ENCODE measurements around the gene IGF2R. TPM values are rescaled to one million over a fixed set of nuclear protein-coding genes. Genes with fewer than 3 reads are reported as not detected.

The IGF2R gene
- total and polyA plus RNA-seq, 2 of the 13 experiments (the other 11 are each of a cell fraction or from before 2014, with no cell fraction given): 38.3 to 70.0 TPM

DNA sequence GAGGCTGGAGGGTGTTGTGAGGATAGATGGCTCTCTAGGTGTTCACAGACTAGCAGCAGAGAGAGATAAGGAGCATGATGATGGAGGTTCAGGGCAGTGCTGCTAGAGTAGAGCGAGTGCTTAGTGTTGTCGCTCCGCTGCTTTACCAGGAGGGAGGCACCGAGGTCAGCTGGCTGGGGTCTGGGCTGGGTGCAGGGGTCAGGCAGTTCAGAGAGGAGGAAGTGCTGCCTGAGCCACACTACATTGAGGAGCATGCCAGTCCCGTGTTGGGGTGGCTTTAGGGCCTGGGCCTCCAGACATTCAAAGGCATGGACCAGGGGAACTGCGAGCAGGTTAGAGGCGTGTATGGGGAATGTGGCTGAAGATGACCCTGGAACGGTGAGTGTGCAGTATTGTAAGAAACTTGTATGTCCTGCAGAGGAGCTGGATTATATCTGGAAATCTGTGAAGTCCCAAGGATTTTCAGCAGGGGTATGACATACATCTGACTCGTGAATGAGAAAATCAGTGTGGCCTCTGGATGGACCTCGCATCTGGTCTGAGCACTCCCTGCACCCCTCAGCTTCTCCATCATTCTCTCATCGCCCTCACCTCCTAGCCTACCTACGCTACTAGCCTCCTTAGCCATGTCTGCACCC lies 66.9 kb downstream of the IGF2R start:
- H2AFZ ChIP-seq (ENCODE audit: low read length): no peak overlapping the region
- DNase-seq (ENCODE audit: low spot score) (no peak), ATAC-seq (no peak; the same call in 2 of the 3 replicates), FAIRE-seq (no peak)
- in situ Hi-C loops (cut with HindIII; ENCODE audit: extremely low pct_ligation_motif_present, low pct_unique_long_range_greater_than_20kb) (no loop called here), intact Hi-C loops (cut with micrococcal nuclease; ENCODE audit: unreplicated experiment) (no loop called here)
- TF ChIP-seq JUN (CRISPR knock-in tag; IDR thresholded peaks at IDR 0.05) (no peak), ZNF468 (CRISPR knock-in tag; IDR thresholded peaks at IDR 0.05) (no peak), ZNF556 (CRISPR knock-in tag; IDR thresholded peaks at IDR 0.05; ENCODE audit: borderline replicate concordance) (no peak), ZNF44 (CRISPR knock-in tag; IDR thresholded peaks at IDR 0.05) (no peak), NCOA1 (CRISPR knock-in tag; IDR thresholded peaks at IDR 0.05) (no peak), BRD4 (CRISPR knock-in tag; IDR thresholded peaks at IDR 0.05) (no peak), PPARG (CRISPR knock-in tag; conservative IDR thresholded peaks at IDR 0.05) (no peak), SYNCRIP (IDR thresholded peaks at IDR 0.05; ENCODE audit: insufficient read depth, low read depth, low read length) (no peak), ZBTB21 (CRISPR knock-in tag; IDR thresholded peaks at IDR 0.05) (no peak)
- TF ChIP-seq, protein P1, sequence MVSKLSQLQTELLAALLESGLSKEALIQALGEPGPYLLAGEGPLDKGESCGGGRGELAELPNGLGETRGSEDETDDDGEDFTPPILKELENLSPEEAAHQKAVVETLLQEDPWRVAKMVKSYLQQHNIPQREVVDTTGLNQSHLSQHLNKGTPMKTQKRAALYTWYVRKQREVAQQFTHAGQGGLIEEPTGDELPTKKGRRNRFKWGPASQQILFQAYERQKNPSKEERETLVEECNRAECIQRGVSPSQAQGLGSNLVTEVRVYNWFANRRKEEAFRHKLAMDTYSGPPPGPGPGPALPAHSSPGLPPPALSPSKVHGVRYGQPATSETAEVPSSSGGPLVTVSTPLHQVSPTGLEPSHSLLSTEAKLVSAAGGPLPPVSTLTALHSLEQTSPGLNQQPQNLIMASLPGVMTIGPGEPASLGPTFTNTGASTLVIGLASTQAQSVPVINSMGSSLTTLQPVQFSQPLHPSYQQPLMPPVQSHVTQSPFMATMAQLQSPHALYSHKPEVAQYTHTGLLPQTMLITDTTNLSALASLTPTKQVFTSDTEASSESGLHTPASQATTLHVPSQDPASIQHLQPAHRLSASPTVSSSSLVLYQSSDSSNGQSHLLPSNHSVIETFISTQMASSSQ (IDR thresholded peaks at IDR 0.05; ENCODE audit: low read depth): no peak
- TF ChIP-seq, protein P1 (CRISPR knock-in tag; IDR thresholded peaks at IDR 0.05; ENCODE audit: borderline replicate concordance): no peak
- H3K4me2 ChIP-seq (ENCODE audit: low read depth, low read length): no peak overlapping the region
- H3K9me3 ChIP-seq (ENCODE audit: low read length): no peaks in the 10 kb centered on the region
- no peaks in the 10 kb centered on the region for H3K79me2 ChIP-seq (ENCODE audit: insufficient read depth, low read length)
- POLR2A ChIA-PET: no interaction called here
- no peaks in the 10 kb centered on the region for H4K20me1 ChIP-seq (ENCODE audit: insufficient read depth, low read length)
- WGBS (ENCODE audit: low lambda C conversion rate): 98% methylated on average over 12 of the region's 12 CpGs
- no TSS peak for BruUV-seq (replicated peaks)
- H3K27ac ChIP-seq (ENCODE audit: extremely low read length, insufficient read depth, low read length): no peak overlapping the region
- no peak overlapping the region for H3K4me3 ChIP-seq (replicated peaks in 1 of 3; ENCODE audit: insufficient read depth in 1 of 3, low read depth in 2 of 3, low read length in 3 of 3)
- CTCF ChIA-PET (ENCODE audit: low intra/inter-chr PET ratio, low total read pairs): no interaction called here
- no peak overlapping the region for H3K9ac ChIP-seq (ENCODE audit: insufficient read depth, low read depth, low read length)
- H3K27me3 ChIP-seq (ENCODE audit: control insufficient read depth in 1 of 2, insufficient read depth in 2 of 2, low read length in 2 of 2): no peaks in the 10 kb centered on the region
- peaks cover 47 to 89% of the 10 kb centered on the region in 2 experiments for H3K36me3 ChIP-seq (replicated peaks in 1 of 2; ENCODE audit: control insufficient read depth in 1 of 2, insufficient read depth in 2 of 2, low read length in 2 of 2)
- no peaks in the 10 kb centered on the region for H3K4me1 ChIP-seq (ENCODE audit: insufficient read depth, low read length)

Data from HepG2 (cell line).